Panc1 (cell line): ENCODE measurements around the gene ACTRT2. TPM values are rescaled to one million over a fixed set of nuclear protein-coding genes. Genes with fewer than 3 reads are reported as not detected.

Source experiments
- ATAC-seq: fragments of 200-7000 bp; cut with Tn5 transposase; 2 replicates; pipeline ENCODE4 v1.9.1; 2020; ENCODE audit warnings: mild to moderate bottlenecking, moderate library complexity
- BruUV-seq: library from RNA; stranded (reverse); fragments of 400-500 nt; replicated peaks from 2 replicates; lab custom pipeline; 2021; lab: Mats Ljungman, UMichigan
- CTCF ChIA-PET: fragments of 300-600 bp; sonication (Branson Sonifier 250); formaldehyde crosslinking; loops from one replicate; lab custom pipeline; 2022; ENCODE audit warnings: antibody characterized with exemption; lab: Charles Lee
- POLR2A ChIA-PET: fragments of 300-600 bp; sonication (Branson Sonifier 250); formaldehyde crosslinking; loops from one replicate; lab custom pipeline; 2022; ENCODE audit warnings: antibody characterized with exemption; lab: Charles Lee
- DNase-seq: peaks from one replicate; pipeline ENCODE4 v3.0.0-alpha.2; 2010; ENCODE audit warnings: low read depth, low spot score
- H3K27ac ChIP-seq: 2 replicates; pipeline ENCODE4 v1.5.1; 2011; ENCODE audit warnings: mild to moderate bottlenecking, low read length, inconsistent platforms
- H3K27me3 ChIP-seq: fragments of 200-500 bp; sonication (Bioruptor generic); 2 replicates; pipeline ENCODE4 v1.6.0; 2014; ENCODE audit warnings: low read length, inconsistent platforms; ENCODE audit not compliant: control insufficient read depth, insufficient read depth
- H3K36me3 ChIP-seq: fragments of 200-500 bp; sonication (Bioruptor generic); 2 replicates; pipeline ENCODE4 v1.5.1; 2014; ENCODE audit warnings: inconsistent platforms, mild to moderate bottlenecking, low read length, moderate library complexity; ENCODE audit not compliant: control insufficient read depth, insufficient read depth
- H3K4me1 ChIP-seq: 2 replicates; pipeline ENCODE4 v1.5.1; 2011; ENCODE audit warnings: inconsistent platforms, mild to moderate bottlenecking, low read length, moderate library complexity; ENCODE audit not compliant: control insufficient read depth, insufficient read depth
- H3K4me3 ChIP-seq, 2 experiments: 2 replicates each; pipeline ENCODE4 v1.5.1; 2011 to 2012; ENCODE audit warnings: low read depth in 2 of 2, low read length in 2 of 2, mild to moderate bottlenecking in 2 of 2, inconsistent platforms in 1 of 2, moderate library complexity in 1 of 2
- H3K9me3 ChIP-seq: fragments of 200-500 bp; sonication (Bioruptor generic); 2 replicates; pipeline ENCODE4 v1.5.1; 2014; ENCODE audit warnings: low read depth, mild to moderate bottlenecking, inconsistent platforms, low read length, moderate library complexity; ENCODE audit not compliant: control insufficient read depth, insufficient read depth
- POLR2AphosphoS5 ChIP-seq: IDR thresholded peaks from 2 replicates; pipeline ENCODE4 v1.6.1; 2012; ENCODE audit warnings: mild to moderate bottlenecking, low read depth, low read length, moderate library complexity
- SIN3A ChIP-seq: IDR thresholded peaks from 2 replicates; pipeline ENCODE4 v1.6.1; 2012; ENCODE audit warnings: low read depth, mild to moderate bottlenecking, low read length, moderate library complexity, borderline replicate concordance; ENCODE audit not compliant: insufficient read depth
- TCF7L2 ChIP-seq: IDR thresholded peaks from 2 replicates; pipeline ENCODE4 v1.6.1; 2011; ENCODE audit warnings: mild to moderate bottlenecking, low read depth, low read length, inconsistent platforms
- in situ Hi-C: cut with HindIII; loops from 2 replicates; pipeline ENCODE4 v1.10.0; 2016; ENCODE audit warnings: low sequenced_read_pairs, low pct_unique_long_range_greater_than_20kb
- intact Hi-C: fragments of 100-400 bp; cut with micrococcal nuclease; formaldehyde crosslinking; loops from one replicate; pipeline ENCODE4 v1.10.0; 2022; ENCODE audit not compliant: unreplicated experiment
- total RNA-seq: library from RNA; stranded (reverse); gene quantifications from one replicate; pipeline ENCODE4 v1.2.1, GENCODE V29; 2021; ENCODE audit not compliant: unreplicated experiment
- TF ChIP-seq, protein P1 (sequence below), 2 experiments: IDR thresholded peaks; 2 replicates each; pipeline ENCODE4 v1.6.1; 2011 to 2012; ENCODE audit warnings: low read depth in 2 of 2, control low read depth in 1 of 2, low read length in 1 of 2, mild to moderate bottlenecking in 1 of 2, moderate library complexity in 1 of 2; ENCODE audit not compliant: insufficient read depth in 1 of 2
- TF ChIP-seq, protein P2 (sequence below): fragments of 450-650 bp; IDR thresholded peaks from 2 replicates; pipeline ENCODE4 v1.5.1; 2017; ENCODE audit warnings: mild to moderate bottlenecking

ACTRT2 gene
- total RNA-seq, 1 experiment from 2014 or later: not detected

GRCh38 chr1:2972011-2972878 is 49.0 kb upstream of the ACTRT2 start:
- TF ChIP-seq, protein P1, sequence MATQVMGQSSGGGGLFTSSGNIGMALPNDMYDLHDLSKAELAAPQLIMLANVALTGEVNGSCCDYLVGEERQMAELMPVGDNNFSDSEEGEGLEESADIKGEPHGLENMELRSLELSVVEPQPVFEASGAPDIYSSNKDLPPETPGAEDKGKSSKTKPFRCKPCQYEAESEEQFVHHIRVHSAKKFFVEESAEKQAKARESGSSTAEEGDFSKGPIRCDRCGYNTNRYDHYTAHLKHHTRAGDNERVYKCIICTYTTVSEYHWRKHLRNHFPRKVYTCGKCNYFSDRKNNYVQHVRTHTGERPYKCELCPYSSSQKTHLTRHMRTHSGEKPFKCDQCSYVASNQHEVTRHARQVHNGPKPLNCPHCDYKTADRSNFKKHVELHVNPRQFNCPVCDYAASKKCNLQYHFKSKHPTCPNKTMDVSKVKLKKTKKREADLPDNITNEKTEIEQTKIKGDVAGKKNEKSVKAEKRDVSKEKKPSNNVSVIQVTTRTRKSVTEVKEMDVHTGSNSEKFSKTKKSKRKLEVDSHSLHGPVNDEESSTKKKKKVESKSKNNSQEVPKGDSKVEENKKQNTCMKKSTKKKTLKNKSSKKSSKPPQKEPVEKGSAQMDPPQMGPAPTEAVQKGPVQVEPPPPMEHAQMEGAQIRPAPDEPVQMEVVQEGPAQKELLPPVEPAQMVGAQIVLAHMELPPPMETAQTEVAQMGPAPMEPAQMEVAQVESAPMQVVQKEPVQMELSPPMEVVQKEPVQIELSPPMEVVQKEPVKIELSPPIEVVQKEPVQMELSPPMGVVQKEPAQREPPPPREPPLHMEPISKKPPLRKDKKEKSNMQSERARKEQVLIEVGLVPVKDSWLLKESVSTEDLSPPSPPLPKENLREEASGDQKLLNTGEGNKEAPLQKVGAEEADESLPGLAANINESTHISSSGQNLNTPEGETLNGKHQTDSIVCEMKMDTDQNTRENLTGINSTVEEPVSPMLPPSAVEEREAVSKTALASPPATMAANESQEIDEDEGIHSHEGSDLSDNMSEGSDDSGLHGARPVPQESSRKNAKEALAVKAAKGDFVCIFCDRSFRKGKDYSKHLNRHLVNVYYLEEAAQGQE (IDR thresholded peaks at IDR 0.05; ENCODE audit: insufficient read depth in 1 of 2, low read depth in 2 of 2, low read length in 1 of 2): no peak
- TF ChIP-seq SIN3A (no peak), POLR2AphosphoS5 (no peak)
- ATAC-seq (no peak), DNase-seq (no peak)
- Histone ChIP-seq H3K9me3 (no peaks in the 10 kb centered on the region), H3K4me1 (no peaks in the 10 kb centered on the region), H3K36me3 (no peaks in the 10 kb centered on the region), H3K4me3 (no peak overlapping the region), H3K27me3 (no peaks in the 10 kb centered on the region), H3K27ac (no peak overlapping the region)
- intact Hi-C loops: no loop called here
- CTCF ChIA-PET: no interaction called here
- in situ Hi-C loops: no loop called here
- POLR2A ChIA-PET: no interaction called here
- no TSS peak for BruUV-seq

DNA sequence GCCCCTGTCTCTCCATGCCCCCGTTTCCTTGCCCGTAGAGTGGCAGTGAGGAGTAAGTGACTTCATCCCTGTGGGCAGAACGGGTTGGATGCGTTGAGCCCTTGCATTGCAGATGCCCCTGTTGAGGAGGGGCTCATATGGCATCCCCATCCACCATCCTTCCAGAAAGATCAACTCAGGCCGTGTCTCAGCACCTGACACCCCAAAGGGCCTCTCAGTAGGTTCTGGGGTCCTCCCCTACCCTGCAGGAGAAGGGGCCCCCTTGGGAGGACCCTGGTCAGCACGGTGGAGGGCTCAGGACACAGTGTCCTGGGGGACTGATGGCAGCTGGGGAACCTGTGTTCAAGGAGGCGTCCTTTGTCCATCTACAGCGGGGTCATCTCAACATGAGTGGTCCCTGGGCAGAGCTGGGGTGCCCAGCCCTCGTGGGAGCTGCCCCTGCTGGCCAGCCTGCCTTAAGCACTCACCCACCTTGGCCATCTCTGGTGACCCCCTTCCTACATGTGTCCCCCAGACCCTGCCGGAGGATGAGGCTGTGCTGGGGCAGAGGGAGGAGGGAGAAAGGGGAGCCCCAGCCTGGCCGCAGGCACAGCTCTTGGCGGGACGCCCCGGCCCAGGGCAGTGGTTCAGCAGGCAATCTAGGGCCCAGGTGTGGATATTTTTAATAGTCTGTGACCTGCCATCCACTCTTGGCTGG is 48.2 kb upstream of the ACTRT2 start:
- H3K4me1 ChIP-seq: no peaks in the 10 kb centered on the region
- H3K9me3 ChIP-seq: no peaks in the 10 kb centered on the region
- no TSS peak for BruUV-seq
- no peaks in the 10 kb centered on the region for H3K27me3 ChIP-seq
- ChIA-PET CTCF (no interaction called here), POLR2A (no interaction called here)
- TF ChIP-seq POLR2AphosphoS5: no peak
- TF ChIP-seq, protein P1 (IDR thresholded peaks at IDR 0.05; ENCODE audit: insufficient read depth in 1 of 2, low read depth in 2 of 2, low read length in 1 of 2): no peak
- no peak for TF ChIP-seq TCF7L2
- TF ChIP-seq SIN3A: no peak
- TF ChIP-seq, protein P2, sequence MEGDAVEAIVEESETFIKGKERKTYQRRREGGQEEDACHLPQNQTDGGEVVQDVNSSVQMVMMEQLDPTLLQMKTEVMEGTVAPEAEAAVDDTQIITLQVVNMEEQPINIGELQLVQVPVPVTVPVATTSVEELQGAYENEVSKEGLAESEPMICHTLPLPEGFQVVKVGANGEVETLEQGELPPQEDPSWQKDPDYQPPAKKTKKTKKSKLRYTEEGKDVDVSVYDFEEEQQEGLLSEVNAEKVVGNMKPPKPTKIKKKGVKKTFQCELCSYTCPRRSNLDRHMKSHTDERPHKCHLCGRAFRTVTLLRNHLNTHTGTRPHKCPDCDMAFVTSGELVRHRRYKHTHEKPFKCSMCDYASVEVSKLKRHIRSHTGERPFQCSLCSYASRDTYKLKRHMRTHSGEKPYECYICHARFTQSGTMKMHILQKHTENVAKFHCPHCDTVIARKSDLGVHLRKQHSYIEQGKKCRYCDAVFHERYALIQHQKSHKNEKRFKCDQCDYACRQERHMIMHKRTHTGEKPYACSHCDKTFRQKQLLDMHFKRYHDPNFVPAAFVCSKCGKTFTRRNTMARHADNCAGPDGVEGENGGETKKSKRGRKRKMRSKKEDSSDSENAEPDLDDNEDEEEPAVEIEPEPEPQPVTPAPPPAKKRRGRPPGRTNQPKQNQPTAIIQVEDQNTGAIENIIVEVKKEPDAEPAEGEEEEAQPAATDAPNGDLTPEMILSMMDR: no peak
- DNase-seq (no peak), ATAC-seq (no peak)
- intact Hi-C loops: no loop called here
- no peaks in the 10 kb centered on the region for H3K36me3 ChIP-seq
- H3K4me3 ChIP-seq: no peak overlapping the region
- in situ Hi-C loops: no loop called here
- no peak overlapping the region for H3K27ac ChIP-seq
